HepG2 (cell line): ENCODE measurements around the gene RALB. TPM values are rescaled to one million over a fixed set of nuclear protein-coding genes. Genes with fewer than 3 reads are reported as not detected.

Experiments used
- HNF4A ChIP-seq: sonication (generic); formaldehyde crosslinking; IDR thresholded peaks from 2 replicates; pipeline ENCODE4 v1.4.0; 2020; ENCODE audit warnings: missing genetic modification reagents
- JUN ChIP-seq: sonication (generic); formaldehyde crosslinking; IDR thresholded peaks from 2 replicates; pipeline ENCODE4 v1.4.0; 2020; ENCODE audit warnings: mild to moderate bottlenecking, missing genetic modification reagents
- NRL ChIP-seq: sonication (generic); formaldehyde crosslinking; IDR thresholded peaks from 2 replicates; pipeline ENCODE4 v1.5.0; 2020; ENCODE audit warnings: missing genetic modification reagents, mild to moderate bottlenecking, moderate library complexity, borderline replicate concordance
- PHF8 ChIP-seq: sonication (generic); formaldehyde crosslinking; IDR thresholded peaks from 2 replicates; pipeline ENCODE4 v1.5.0; 2020; ENCODE audit warnings: missing genetic modification reagents
- SUZ12 ChIP-seq: fragments of 150-350 bp; IDR thresholded peaks from 2 replicates; pipeline ENCODE4 v1.6.1; 2014; ENCODE audit warnings: low read depth, low read length
- ZKSCAN8 ChIP-seq: IDR thresholded peaks from 2 replicates; pipeline ENCODE4 v1.6.1; 2016; ENCODE audit warnings: borderline replicate concordance, missing genetic modification reagents, missing compliant biosample characterization
- ZNF263 ChIP-seq: sonication (generic); formaldehyde crosslinking; IDR thresholded peaks from 2 replicates; pipeline ENCODE4 v1.4.0; 2020; ENCODE audit warnings: missing genetic modification reagents
- ZNF292 ChIP-seq: sonication (generic); formaldehyde crosslinking; IDR thresholded peaks from 2 replicates; pipeline ENCODE4 v1.8.1; 2022; ENCODE audit warnings: mild to moderate bottlenecking, low read depth, missing genetic modification reagents, borderline replicate concordance
- ZNF777 ChIP-seq: sonication (generic); formaldehyde crosslinking; IDR thresholded peaks from 2 replicates; pipeline ENCODE4 v1.4.0; 2020; ENCODE audit warnings: missing genetic modification reagents
- polyA plus RNA-seq, 8 experiments: library from polyadenylated mRNA; depleted of rRNA in 3 of 8; stranded (reverse) in 7 of 8; unstranded in 1 of 8; fragments of >200 nt; fragmentation: Illumina TruSeq in 4 of 8; extraction: Trizol in 4 of 8; gene quantifications; 2 replicates each; pipeline versions ENCODE4 v1.2.1 to v1.2.3, GENCODE V29; 2011 to 2016; ENCODE audit warnings: low read depth in 4 of 8, missing spikeins in 1 of 8, mixed read lengths in 1 of 8; ENCODE audit not compliant: insufficient read depth in 1 of 8
- total RNA-seq, 5 experiments: library from RNA; depleted of rRNA; stranded (reverse); fragments of >200 nt; fragmentation: Illumina TruSeq; extraction: Trizol; gene quantifications; 2 replicates each; pipeline ENCODE4 v1.2.3, GENCODE V29; 2016; ENCODE audit warnings: low read depth in 1 of 5
- TF ChIP-seq, protein P1 (sequence below): sonication (generic); formaldehyde crosslinking; IDR thresholded peaks from 2 replicates; pipeline ENCODE4 v1.9.0; 2021; ENCODE audit warnings: missing genetic modification reagents, borderline replicate concordance
- TF ChIP-seq, protein P2 (sequence below): sonication (generic); formaldehyde crosslinking; IDR thresholded peaks from 2 replicates; pipeline ENCODE4 v1.4.0; 2020; ENCODE audit warnings: mild to moderate bottlenecking, missing genetic modification reagents, borderline replicate concordance
- TF ChIP-seq, protein P3 (sequence below): sonication (generic); formaldehyde crosslinking; conservative IDR thresholded peaks from 2 replicates; pipeline ENCODE4 v1.8.0; 2022; ENCODE audit warnings: mild to moderate bottlenecking, moderate library complexity, missing genetic modification reagents
- TF ChIP-seq, protein P4 (sequence below): IDR thresholded peaks from 2 replicates; pipeline ENCODE4 v1.6.1; 2016; ENCODE audit warnings: missing genetic modification reagents, missing compliant biosample characterization
- TF ChIP-seq, protein P5 (sequence below): sonication (generic); formaldehyde crosslinking; IDR thresholded peaks from 2 replicates; pipeline ENCODE4 v1.4.0; 2020; ENCODE audit warnings: mild to moderate bottlenecking, missing genetic modification reagents
- TF ChIP-seq, protein P6 (sequence below): sonication (generic); formaldehyde crosslinking; IDR thresholded peaks from 2 replicates; pipeline ENCODE4; 2020; ENCODE audit warnings: missing genetic modification reagents, mild to moderate bottlenecking, borderline replicate concordance

RALB gene
- total and polyA plus RNA-seq, 2 of the 13 experiments (the other 11 are each of a cell fraction or from before 2014, with no cell fraction given): 37.8 to 43.2 TPM

DNA sequence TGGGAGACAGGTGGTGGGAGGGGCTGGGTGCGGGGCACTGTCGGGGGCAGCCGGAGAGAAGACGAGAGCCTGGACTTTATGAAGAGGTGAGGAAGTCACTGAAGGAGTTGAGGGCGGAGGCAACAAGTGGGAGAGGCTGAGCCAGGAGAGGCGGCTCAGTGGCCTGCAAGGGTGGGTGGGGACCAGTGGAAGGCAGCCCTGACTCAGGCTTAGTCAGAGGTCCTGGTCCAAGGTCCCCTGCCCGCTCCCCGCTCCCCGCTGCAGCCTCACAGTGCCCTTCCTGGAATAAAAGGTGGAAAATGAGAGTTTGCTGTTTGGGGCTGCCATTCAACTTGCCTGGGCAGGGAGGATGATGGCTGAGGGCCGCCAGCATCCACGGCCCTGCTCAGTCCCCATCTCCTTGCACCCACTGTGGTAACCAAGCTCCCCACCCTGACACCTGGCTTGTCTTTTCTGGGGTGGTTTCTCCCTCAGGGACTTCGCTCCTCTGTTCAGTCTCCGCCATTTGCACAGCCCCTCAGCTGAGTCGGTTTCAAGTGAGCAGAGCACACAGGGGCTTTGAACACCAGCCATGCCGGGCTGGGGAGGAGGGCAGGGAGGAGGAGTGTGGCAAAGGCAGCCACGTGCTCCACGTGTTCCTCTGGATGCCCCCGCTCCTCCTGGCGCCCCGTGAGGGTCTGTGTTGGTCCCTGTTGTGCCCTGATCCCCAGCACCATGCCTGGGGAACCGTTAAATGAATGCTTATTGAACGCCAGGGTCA is 13.7 kb upstream of the RALB start (continued):
- TF ChIP-seq PHF8 (CRISPR knock-in tag) (peak; percentile 26; the same call in 1 of the 2 replicates), ZNF263 (CRISPR knock-in tag) (peak; percentile 96), ZNF777 (CRISPR knock-in tag) (no peak), HNF4A (peak; percentile 86), ZNF292 (CRISPR knock-in tag) (peak; percentile 88), JUN (peak; percentile 68), SUZ12 (no peak), NRL (CRISPR knock-in tag) (peak; percentile 61), ZKSCAN8 (CRISPR knock-in tag) (0 out of 2 replicates have a peak, but pooled peaks have one; percentile 18)
- TF ChIP-seq, protein P1, sequence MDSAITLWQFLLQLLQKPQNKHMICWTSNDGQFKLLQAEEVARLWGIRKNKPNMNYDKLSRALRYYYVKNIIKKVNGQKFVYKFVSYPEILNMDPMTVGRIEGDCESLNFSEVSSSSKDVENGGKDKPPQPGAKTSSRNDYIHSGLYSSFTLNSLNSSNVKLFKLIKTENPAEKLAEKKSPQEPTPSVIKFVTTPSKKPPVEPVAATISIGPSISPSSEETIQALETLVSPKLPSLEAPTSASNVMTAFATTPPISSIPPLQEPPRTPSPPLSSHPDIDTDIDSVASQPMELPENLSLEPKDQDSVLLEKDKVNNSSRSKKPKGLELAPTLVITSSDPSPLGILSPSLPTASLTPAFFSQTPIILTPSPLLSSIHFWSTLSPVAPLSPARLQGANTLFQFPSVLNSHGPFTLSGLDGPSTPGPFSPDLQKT (CRISPR knock-in tag): no peak
- TF ChIP-seq, protein P2, sequence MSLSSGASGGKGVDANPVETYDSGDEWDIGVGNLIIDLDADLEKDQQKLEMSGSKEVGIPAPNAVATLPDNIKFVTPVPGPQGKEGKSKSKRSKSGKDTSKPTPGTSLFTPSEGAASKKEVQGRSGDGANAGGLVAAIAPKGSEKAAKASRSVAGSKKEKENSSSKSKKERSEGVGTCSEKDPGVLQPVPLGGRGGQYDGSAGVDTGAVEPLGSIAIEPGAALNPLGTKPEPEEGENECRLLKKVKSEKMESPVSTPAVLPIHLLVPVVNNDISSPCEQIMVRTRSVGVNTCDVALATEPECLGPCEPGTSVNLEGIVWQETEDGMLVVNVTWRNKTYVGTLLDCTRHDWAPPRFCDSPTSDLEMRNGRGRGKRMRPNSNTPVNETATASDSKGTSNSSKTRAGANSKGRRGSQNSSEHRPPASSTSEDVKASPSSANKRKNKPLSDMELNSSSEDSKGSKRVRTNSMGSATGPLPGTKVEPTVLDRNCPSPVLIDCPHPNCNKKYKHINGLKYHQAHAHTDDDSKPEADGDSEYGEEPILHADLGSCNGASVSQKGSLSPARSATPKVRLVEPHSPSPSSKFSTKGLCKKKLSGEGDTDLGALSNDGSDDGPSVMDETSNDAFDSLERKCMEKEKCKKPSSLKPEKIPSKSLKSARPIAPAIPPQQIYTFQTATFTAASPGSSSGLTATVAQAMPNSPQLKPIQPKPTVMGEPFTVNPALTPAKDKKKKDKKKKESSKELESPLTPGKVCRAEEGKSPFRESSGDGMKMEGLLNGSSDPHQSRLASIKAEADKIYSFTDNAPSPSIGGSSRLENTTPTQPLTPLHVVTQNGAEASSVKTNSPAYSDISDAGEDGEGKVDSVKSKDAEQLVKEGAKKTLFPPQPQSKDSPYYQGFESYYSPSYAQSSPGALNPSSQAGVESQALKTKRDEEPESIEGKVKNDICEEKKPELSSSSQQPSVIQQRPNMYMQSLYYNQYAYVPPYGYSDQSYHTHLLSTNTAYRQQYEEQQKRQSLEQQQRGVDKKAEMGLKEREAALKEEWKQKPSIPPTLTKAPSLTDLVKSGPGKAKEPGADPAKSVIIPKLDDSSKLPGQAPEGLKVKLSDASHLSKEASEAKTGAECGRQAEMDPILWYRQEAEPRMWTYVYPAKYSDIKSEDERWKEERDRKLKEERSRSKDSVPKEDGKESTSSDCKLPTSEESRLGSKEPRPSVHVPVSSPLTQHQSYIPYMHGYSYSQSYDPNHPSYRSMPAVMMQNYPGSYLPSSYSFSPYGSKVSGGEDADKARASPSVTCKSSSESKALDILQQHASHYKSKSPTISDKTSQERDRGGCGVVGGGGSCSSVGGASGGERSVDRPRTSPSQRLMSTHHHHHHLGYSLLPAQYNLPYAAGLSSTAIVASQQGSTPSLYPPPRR (CRISPR knock-in tag): peak; percentile 44; the same call in 1 of the 2 replicates
- TF ChIP-seq, protein P3, sequence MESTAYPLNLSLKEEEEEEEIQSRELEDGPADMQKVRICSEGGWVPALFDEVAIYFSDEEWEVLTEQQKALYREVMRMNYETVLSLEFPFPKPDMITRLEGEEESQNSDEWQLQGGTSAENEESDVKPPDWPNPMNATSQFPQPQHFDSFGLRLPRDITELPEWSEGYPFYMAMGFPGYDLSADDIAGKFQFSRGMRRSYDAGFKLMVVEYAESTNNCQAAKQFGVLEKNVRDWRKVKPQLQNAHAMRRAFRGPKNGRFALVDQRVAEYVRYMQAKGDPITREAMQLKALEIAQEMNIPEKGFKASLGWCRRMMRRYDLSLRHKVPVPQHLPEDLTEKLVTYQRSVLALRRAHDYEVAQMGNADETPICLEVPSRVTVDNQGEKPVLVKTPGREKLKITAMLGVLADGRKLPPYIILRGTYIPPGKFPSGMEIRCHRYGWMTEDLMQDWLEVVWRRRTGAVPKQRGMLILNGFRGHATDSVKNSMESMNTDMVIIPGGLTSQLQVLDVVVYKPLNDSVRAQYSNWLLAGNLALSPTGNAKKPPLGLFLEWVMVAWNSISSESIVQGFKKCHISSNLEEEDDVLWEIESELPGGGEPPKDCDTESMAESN (CRISPR knock-in tag): 0 out of 2 replicates have a peak, but pooled peaks have one; percentile 25
- TF ChIP-seq, protein P4, sequence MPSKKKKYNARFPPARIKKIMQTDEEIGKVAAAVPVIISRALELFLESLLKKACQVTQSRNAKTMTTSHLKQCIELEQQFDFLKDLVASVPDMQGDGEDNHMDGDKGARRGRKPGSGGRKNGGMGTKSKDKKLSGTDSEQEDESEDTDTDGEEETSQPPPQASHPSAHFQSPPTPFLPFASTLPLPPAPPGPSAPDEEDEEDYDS: 0 out of 2 replicates have a peak, but pooled peaks have one; percentile 15
- TF ChIP-seq, protein P5, sequence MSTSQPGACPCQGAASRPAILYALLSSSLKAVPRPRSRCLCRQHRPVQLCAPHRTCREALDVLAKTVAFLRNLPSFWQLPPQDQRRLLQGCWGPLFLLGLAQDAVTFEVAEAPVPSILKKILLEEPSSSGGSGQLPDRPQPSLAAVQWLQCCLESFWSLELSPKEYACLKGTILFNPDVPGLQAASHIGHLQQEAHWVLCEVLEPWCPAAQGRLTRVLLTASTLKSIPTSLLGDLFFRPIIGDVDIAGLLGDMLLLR (CRISPR knock-in tag): 0 out of 2 replicates have a peak, but pooled peaks have one; percentile 82
- TF ChIP-seq, protein P6, sequence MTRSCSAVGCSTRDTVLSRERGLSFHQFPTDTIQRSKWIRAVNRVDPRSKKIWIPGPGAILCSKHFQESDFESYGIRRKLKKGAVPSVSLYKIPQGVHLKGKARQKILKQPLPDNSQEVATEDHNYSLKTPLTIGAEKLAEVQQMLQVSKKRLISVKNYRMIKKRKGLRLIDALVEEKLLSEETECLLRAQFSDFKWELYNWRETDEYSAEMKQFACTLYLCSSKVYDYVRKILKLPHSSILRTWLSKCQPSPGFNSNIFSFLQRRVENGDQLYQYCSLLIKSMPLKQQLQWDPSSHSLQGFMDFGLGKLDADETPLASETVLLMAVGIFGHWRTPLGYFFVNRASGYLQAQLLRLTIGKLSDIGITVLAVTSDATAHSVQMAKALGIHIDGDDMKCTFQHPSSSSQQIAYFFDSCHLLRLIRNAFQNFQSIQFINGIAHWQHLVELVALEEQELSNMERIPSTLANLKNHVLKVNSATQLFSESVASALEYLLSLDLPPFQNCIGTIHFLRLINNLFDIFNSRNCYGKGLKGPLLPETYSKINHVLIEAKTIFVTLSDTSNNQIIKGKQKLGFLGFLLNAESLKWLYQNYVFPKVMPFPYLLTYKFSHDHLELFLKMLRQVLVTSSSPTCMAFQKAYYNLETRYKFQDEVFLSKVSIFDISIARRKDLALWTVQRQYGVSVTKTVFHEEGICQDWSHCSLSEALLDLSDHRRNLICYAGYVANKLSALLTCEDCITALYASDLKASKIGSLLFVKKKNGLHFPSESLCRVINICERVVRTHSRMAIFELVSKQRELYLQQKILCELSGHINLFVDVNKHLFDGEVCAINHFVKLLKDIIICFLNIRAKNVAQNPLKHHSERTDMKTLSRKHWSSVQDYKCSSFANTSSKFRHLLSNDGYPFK (CRISPR knock-in tag): peak; percentile 64; the same call in 1 of the 2 replicates
